GM12891 (cell line): ENCODE measurements around the gene AGRN.
"Not testable (repeated sequence)": the region's sequence is repeated elsewhere in the genome, so short reads cannot be mapped to it uniquely, and the experiment has no call there.

Experiments used
- DNase-seq: peaks from one replicate; pipeline ENCODE4 v3.0.0; 2011; ENCODE audit warnings: low spot score; ENCODE audit not compliant: insufficient read length
- FAIRE-seq: peaks from 2 replicates; lab custom pipeline; 2011; peaks lifted over from hg19 to GRCh38; lab: Jason Lieb, UNC
- PAX5 ChIP-seq: IDR thresholded peaks from 2 replicates; pipeline ENCODE4 v1.6.1; 2011; ENCODE audit warnings: low read length, moderate library complexity, mild to moderate bottlenecking; ENCODE audit not compliant: insufficient read depth, severe bottlenecking
- POLR2A ChIP-seq: IDR thresholded peaks from 2 replicates; pipeline ENCODE4 v1.6.1; 2011; ENCODE audit warnings: low read depth, low read length, control low read depth
- POLR2AphosphoS5 ChIP-seq: IDR thresholded peaks from 2 replicates; pipeline ENCODE4 v1.6.1; 2011; ENCODE audit warnings: low read depth, low read length, control low read depth
- POU2F2 ChIP-seq: IDR thresholded peaks from 2 replicates; pipeline ENCODE4 v1.6.1; 2011; ENCODE audit warnings: low read depth, mild to moderate bottlenecking, control low read depth, low read length, moderate library complexity
- SPI1 ChIP-seq: IDR thresholded peaks from 2 replicates; pipeline ENCODE4 v1.6.1; 2011; ENCODE audit warnings: low read depth, low read length, control low read depth
- TAF1 ChIP-seq: IDR thresholded peaks from 2 replicates; pipeline ENCODE4 v1.6.1; 2011; ENCODE audit warnings: low read depth, low read length, control low read depth

AGRN gene

GRCh38 chr1:1073743-1074587 lies 54.0 kb downstream of the AGRN start, which contains the start of gene RNF223:
TSS of gene RNF223 (minus strand) at chr1:1074306. CDS start at chr1:1072566, 1,740 bp downstream.
- FAIRE-seq: no peak
- TF ChIP-seq POU2F2 (no peak), POLR2AphosphoS5 (no peak), TAF1 (no peak), POLR2A (no peak), PAX5 (no peak), SPI1 (no peak)
- DNase-seq: no peak

GRCh38 chr1:1074631-1075147 lies 54.8 kb downstream of the AGRN start:
- DNase-seq (no peak), FAIRE-seq (peak; percentile 38)
- TF ChIP-seq TAF1 (no peak), PAX5 (no peak), POU2F2 (no peak), POLR2A (no peak), POLR2AphosphoS5 (no peak), SPI1 (no peak)

- FAIRE-seq (no peak), DNase-seq (no peak)
- TF ChIP-seq POLR2A: no peak
- no peak for TF ChIP-seq PAX5
- TF ChIP-seq POU2F2: no peak
- TF ChIP-seq POLR2AphosphoS5: no peak
- no peak for TF ChIP-seq SPI1
- TF ChIP-seq TAF1: no peak
Observed at GRCh38 chr1:1075148-1075935, 55.4 kb downstream of the AGRN start.

GRCh38 chr1:1077396-1077795 lies 57.5 kb downstream of the AGRN start:
- FAIRE-seq, DNase-seq: not testable (repeated sequence)

- FAIRE-seq: peak; percentile 92
- TF ChIP-seq POU2F2: no peak
- TF ChIP-seq TAF1: no peak
- TF ChIP-seq POLR2AphosphoS5: no peak
- TF ChIP-seq POLR2A: no peak
- TF ChIP-seq PAX5: no peak
- no peak for TF ChIP-seq SPI1
- DNase-seq: peak; percentile 76
Observed at GRCh38 chr1:1079408-1080121, 59.6 kb downstream of the AGRN start.

- peak; percentile 79 for DNase-seq
- TF ChIP-seq PAX5 (no peak), POU2F2 (no peak), POLR2AphosphoS5 (no peak), POLR2A (no peak), SPI1 (no peak), TAF1 (no peak)
- FAIRE-seq: no peak
Observed at GRCh38 chr1:1080122-1080757, 60.3 kb downstream of the AGRN start.

GRCh38 chr1:1080951-1081310 lies 61.0 kb downstream of the AGRN start:
- DNase-seq (peak; percentile 16), FAIRE-seq (no peak)
- TF ChIP-seq PAX5 (no peak), SPI1 (no peak), POU2F2 (no peak), POLR2A (no peak), POLR2AphosphoS5 (no peak), TAF1 (no peak)

GRCh38 chr1:1081311-1082238 lies 61.7 kb downstream of the AGRN start:
- TF ChIP-seq POLR2AphosphoS5: no peak
- no peak for TF ChIP-seq POU2F2
- no peak for TF ChIP-seq SPI1
- DNase-seq: peak; percentile 18
- no peak for FAIRE-seq
